ENCODE measurements around the gene NDUFB3. TPM values are rescaled to one million over a fixed set of nuclear protein-coding genes. Genes with fewer than 3 reads are reported as not detected.

Gene NDUFB3

DNA sequence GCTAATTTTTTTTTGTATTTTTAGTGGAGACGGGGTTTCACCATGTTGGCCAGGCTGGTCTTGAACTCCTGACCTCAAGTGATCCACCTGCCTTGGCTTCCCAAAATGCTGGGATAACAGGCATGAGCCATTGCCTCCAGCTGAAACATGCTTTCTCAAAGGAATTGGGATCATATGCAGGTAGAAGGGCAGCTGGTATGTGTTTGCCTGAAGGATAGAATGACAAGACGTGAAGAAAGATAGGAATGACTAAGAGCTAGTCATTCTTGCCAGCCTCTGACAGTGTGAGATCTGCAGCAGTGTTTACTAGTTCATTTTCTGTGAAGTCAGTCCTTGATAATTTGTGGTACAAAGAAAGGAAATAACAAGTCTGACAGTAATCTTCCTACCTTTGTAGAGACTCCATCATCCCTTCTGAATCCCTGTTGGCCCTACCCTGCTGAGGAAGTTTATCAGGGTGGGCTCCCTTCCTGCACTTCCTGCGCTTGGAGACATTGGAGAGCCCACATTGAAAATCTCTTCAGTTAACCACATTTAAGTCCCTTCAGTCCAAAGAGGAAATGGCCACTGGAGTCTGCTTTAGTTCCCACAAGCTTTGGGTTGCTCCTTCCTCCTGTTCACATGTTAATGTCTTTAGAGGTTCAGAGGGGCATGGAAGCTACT lies 58.9 kb downstream of the NDUFB3 start:
- H2AK5ac ChIP-seq (ENCODE audit: low read length) = peak overlapping the region; percentile 31
- H3K36me3 ChIP-seq (ENCODE audit: control insufficient read depth, insufficient read depth, low read length) = no peaks in the 10 kb centered on the region
- H2BK15ac ChIP-seq (replicated peaks; ENCODE audit: low read depth) = peak overlapping the region; percentile 67
- H3K9ac ChIP-seq (ENCODE audit: low read length) = no peak overlapping the region
- H3K27me3 ChIP-seq (ENCODE audit: insufficient read depth, low read length, poor library complexity) = no peaks in the 10 kb centered on the region
- H3K27ac ChIP-seq (ENCODE audit: low read depth, low read length) = peak overlapping the region; percentile 6
- H3K4me3 ChIP-seq (ENCODE audit: low read length) = no peak overlapping the region
- no peak for DNase-seq
- peak overlapping the region; percentile 76 for H2BK120ac ChIP-seq (ENCODE audit: low read depth, low read length)
- H3K4me1 ChIP-seq (ENCODE audit: control insufficient read depth, low read depth, low read length) = peaks cover 16% of the 10 kb centered on the region
- no peak overlapping the region for H2BK5ac ChIP-seq (ENCODE audit: low read length)
- H4K8ac ChIP-seq (ENCODE audit: low read depth, low read length) = no peak overlapping the region
- H3K56ac ChIP-seq (ENCODE audit: low read length) = peak overlapping the region; percentile 25
- H3K79me2 ChIP-seq (ENCODE audit: control insufficient read depth, insufficient read depth, low read length) = no peaks in the 10 kb centered on the region
- H4K5ac ChIP-seq (ENCODE audit: low read length) = no peak overlapping the region
- H3K23ac ChIP-seq (ENCODE audit: low read length) = no peak overlapping the region
- H3K4ac ChIP-seq (ENCODE audit: low read depth, low read length) = peak overlapping the region; percentile 87
- peak overlapping the region; percentile 78 for H3K18ac ChIP-seq (ENCODE audit: low read length)
- no CpG with 5 or more reads among the region's 3 CpGs for WGBS (ENCODE audit: extremely low coverage, insufficient coverage, low lambda C conversion rate)
- H3K79me1 ChIP-seq (ENCODE audit: low read length) = no peaks in the 10 kb centered on the region
- no peak overlapping the region for H3K4me2 ChIP-seq (ENCODE audit: low read length)

DNA sequence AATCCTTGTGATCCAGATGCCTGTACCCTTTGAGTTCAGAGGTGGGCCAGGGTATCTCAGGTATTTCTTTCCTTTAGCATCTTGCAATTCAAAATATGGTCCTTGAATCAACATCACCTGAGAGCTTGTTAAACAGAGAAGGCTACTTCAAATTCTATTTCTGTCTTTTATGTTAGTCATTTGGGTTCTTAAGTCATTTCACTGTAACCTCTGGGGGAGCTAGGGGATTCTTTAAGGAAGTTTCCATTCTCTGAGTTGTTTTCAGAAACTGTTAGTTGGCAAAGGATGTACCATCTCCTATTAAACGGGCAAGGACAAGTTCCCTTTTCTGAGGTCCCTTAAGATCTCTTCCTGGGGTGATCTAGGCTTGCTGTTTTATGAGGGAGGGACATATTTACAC lies 60.7 kb downstream of the NDUFB3 start:
- Histone ChIP-seq H3K79me1 (ENCODE audit: low read length) (no peaks in the 10 kb centered on the region), H3K23ac (ENCODE audit: low read length) (no peak overlapping the region), H2BK120ac (ENCODE audit: low read depth, low read length) (no peak overlapping the region), H3K9ac (ENCODE audit: low read length) (no peak overlapping the region), H4K8ac (ENCODE audit: low read depth, low read length) (no peak overlapping the region), H3K4ac (ENCODE audit: low read depth, low read length) (no peak overlapping the region), H3K79me2 (ENCODE audit: control insufficient read depth, insufficient read depth, low read length) (no peaks in the 10 kb centered on the region), H3K18ac (ENCODE audit: low read length) (no peak overlapping the region), H3K36me3 (ENCODE audit: control insufficient read depth, insufficient read depth, low read length) (no peaks in the 10 kb centered on the region), H3K27me3 (ENCODE audit: insufficient read depth, low read length, poor library complexity) (no peaks in the 10 kb centered on the region), H3K4me2 (ENCODE audit: low read length) (no peak overlapping the region), H3K4me3 (ENCODE audit: low read length) (no peak overlapping the region), H3K4me1 (ENCODE audit: control insufficient read depth, low read depth, low read length) (peaks cover 6% of the 10 kb centered on the region), H2BK5ac (ENCODE audit: low read length) (no peak overlapping the region), H2BK15ac (replicated peaks; ENCODE audit: low read depth) (no peak overlapping the region), H3K56ac (ENCODE audit: low read length) (no peak overlapping the region), H2AK5ac (ENCODE audit: low read length) (no peak overlapping the region), H3K27ac (ENCODE audit: low read depth, low read length) (no peak overlapping the region), H4K5ac (ENCODE audit: low read length) (no peak overlapping the region)
- WGBS (ENCODE audit: extremely low coverage, insufficient coverage, low lambda C conversion rate) = no CpG with 5 or more reads among the region's 1 CpG
- no peak for DNase-seq

Small RNA genes lying within 50 kb of the gene (small RNA-seq; reads per million reads assigned to genes)
- gene RNU6-1206P (ENCODE audit: insufficient read depth) = not detected

Data from mesendoderm (in vitro differentiated cells).